ENCODE results near the gene VWA3B. TPM values are rescaled to one million over a fixed set of nuclear protein-coding genes. Genes with fewer than 3 reads are reported as not detected.

The VWA3B gene
- total RNA-seq, 1 donor = not detected

DNA sequence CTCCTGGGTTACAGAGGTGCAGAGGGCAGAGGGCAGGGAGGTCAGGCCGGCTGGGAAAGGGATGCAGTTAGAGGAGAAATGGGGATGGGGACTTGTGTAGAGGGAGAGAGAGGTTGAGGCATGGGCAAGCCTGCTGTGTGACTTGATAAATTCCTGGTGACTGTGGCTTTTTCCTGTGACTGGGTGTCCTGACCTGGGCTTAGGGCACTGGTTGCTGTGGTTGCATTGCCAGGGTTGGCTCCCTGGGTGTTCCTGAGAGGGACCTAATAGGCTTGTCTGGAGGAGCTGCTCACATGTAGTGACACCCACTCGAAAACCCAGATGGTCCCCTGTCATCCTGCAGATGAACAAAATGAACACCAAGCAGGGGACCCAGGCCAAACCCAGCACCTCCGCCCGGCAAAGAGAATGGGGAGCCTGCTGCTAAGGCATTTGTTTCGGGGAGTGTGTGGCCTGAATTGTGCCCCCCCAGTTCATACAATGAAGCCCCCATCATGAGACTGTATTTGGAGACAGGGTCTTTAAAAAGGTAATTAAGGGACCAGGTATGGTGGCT lies 78.6 kb downstream of the VWA3B start:
- no peak for TF ChIP-seq CTCF (IDR thresholded peaks at IDR 0.05; ENCODE audit: insufficient read depth, low read length)
- no peak for DNase-seq (ENCODE audit: low read depth)
- H3K4me3 ChIP-seq (ENCODE audit: low read depth, low read length) = no peak overlapping the region

DNA sequence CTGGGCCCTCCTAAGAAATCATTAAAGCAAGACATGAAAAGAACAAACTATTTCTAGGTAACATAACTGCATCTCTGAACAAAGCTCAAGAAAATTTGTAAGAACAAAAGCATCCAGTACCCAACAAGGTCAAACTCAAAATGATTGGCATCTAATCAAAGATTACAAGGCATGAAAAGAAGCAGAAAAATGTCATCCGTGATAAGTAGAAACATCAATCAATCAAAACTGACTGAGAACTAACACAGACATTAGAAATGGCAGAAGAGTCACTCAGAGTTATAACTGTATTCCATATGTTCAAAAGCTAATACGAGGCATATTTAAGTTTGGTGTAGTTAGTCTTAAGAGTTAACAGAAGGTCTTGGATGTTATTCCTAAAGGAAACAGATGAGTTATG lies 80.9 kb downstream of the VWA3B start:
- TF ChIP-seq CTCF (IDR thresholded peaks at IDR 0.05; ENCODE audit: insufficient read depth, low read length) = no peak
- no peak overlapping the region for H3K4me3 ChIP-seq (ENCODE audit: low read depth, low read length)
- no peak for DNase-seq (ENCODE audit: low read depth)

GRCh38 chr2:98170076-98170475 lies 83.1 kb downstream of the VWA3B start:
- DNase-seq (ENCODE audit: low read depth) = no peak
- no peak overlapping the region for H3K4me3 ChIP-seq (ENCODE audit: low read depth, low read length)

GRCh38 chr2:98172150-98172765 lies 85.3 kb downstream of the VWA3B start:
- no peak overlapping the region for H3K4me3 ChIP-seq (ENCODE audit: low read depth, low read length)
- no peak for DNase-seq (ENCODE audit: low read depth)
- TF ChIP-seq CTCF (IDR thresholded peaks at IDR 0.05; ENCODE audit: insufficient read depth, low read length) = no peak

More at GRCh38 chr2:98170076-98170475, 83.1 kb downstream of the VWA3B start:
- TF ChIP-seq CTCF (IDR thresholded peaks at IDR 0.05; ENCODE audit: insufficient read depth, low read length) = no peak

GRCh38 chr2:98172951-98173350 lies 86.0 kb downstream of the VWA3B start:
- no peak overlapping the region for H3K4me3 ChIP-seq (ENCODE audit: low read depth, low read length)
- DNase-seq (ENCODE audit: low read depth) = no peak
- TF ChIP-seq CTCF (IDR thresholded peaks at IDR 0.05; ENCODE audit: insufficient read depth, low read length) = no peak

GRCh38 chr2:98175811-98176210 lies 88.8 kb downstream of the VWA3B start:
- TF ChIP-seq CTCF (IDR thresholded peaks at IDR 0.05; ENCODE audit: insufficient read depth, low read length) = no peak
- no peak overlapping the region for H3K4me3 ChIP-seq (ENCODE audit: low read depth, low read length)
- DNase-seq (ENCODE audit: low read depth) = no peak

GRCh38 chr2:98177286-98177685 lies 90.3 kb downstream of the VWA3B start:
- no peak overlapping the region for H3K4me3 ChIP-seq (ENCODE audit: low read depth, low read length)
- no peak for TF ChIP-seq CTCF (IDR thresholded peaks at IDR 0.05; ENCODE audit: insufficient read depth, low read length)
- DNase-seq (ENCODE audit: low read depth) = no peak
